ENCODE measurements around the gene BCL7A. TPM values are rescaled to one million over a fixed set of nuclear protein-coding genes. Genes with fewer than 3 reads are reported as not detected.
"Not testable (repeated sequence)": the region's sequence is repeated elsewhere in the genome, so short reads cannot be mapped to it uniquely, and the experiment has no call there.

The BCL7A gene
- total RNA-seq, 1 donor from 2014 or later: 12.4 TPM

DNA sequence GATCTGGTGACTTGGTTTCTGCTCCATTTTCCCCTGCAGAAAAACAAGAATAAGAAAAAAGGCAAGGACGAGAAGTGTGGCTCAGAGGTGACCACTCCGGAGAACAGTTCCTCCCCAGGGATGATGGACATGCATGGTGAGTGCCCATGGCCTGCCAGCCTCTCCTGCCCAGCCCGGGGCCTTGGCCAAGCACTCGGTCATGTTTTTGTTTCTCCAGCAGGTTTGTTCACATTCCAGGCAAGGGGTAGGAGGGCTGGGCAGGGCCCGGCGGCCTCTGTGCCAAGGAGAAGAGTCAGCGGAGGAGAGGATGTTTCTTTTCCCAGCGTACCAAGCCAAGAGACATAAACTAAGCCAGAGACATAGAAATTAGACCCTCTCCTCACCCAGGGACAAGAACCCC is 13.6 kb downstream of the BCL7A start:
- H3K4me3 ChIP-seq (ENCODE audit: low read depth, low read length): no peak overlapping the region
- no peak for DNase-seq (ENCODE audit: low read depth)
- TF ChIP-seq, protein P1, sequence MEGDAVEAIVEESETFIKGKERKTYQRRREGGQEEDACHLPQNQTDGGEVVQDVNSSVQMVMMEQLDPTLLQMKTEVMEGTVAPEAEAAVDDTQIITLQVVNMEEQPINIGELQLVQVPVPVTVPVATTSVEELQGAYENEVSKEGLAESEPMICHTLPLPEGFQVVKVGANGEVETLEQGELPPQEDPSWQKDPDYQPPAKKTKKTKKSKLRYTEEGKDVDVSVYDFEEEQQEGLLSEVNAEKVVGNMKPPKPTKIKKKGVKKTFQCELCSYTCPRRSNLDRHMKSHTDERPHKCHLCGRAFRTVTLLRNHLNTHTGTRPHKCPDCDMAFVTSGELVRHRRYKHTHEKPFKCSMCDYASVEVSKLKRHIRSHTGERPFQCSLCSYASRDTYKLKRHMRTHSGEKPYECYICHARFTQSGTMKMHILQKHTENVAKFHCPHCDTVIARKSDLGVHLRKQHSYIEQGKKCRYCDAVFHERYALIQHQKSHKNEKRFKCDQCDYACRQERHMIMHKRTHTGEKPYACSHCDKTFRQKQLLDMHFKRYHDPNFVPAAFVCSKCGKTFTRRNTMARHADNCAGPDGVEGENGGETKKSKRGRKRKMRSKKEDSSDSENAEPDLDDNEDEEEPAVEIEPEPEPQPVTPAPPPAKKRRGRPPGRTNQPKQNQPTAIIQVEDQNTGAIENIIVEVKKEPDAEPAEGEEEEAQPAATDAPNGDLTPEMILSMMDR (conservative IDR thresholded peaks at IDR 0.05; ENCODE audit: low read depth, low read length): no peak

DNA sequence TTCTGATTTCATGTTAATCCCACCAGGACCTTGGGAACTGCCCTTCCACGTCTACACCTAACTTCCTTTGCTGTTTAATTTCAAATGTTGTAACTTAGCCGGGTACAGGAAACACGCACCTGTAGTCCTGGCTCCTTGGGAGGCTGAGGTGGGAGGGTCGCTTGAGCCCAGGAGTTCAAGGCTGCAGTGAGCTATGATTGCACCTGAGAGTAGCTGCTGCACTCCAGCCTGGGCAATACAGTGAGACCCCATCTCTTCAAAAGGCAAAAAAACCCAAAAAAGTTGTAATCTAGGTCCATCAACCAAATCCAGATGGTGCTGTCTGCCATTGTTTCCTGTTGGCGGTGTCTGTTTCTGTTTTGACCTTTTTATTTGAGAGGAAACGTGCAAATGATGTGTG is 14.5 kb downstream of the BCL7A start:
- no peak for DNase-seq (ENCODE audit: low read depth)
- TF ChIP-seq, protein P1 (conservative IDR thresholded peaks at IDR 0.05; ENCODE audit: low read depth, low read length): no peak
- no peak overlapping the region for H3K4me3 ChIP-seq (ENCODE audit: low read depth, low read length)

DNA sequence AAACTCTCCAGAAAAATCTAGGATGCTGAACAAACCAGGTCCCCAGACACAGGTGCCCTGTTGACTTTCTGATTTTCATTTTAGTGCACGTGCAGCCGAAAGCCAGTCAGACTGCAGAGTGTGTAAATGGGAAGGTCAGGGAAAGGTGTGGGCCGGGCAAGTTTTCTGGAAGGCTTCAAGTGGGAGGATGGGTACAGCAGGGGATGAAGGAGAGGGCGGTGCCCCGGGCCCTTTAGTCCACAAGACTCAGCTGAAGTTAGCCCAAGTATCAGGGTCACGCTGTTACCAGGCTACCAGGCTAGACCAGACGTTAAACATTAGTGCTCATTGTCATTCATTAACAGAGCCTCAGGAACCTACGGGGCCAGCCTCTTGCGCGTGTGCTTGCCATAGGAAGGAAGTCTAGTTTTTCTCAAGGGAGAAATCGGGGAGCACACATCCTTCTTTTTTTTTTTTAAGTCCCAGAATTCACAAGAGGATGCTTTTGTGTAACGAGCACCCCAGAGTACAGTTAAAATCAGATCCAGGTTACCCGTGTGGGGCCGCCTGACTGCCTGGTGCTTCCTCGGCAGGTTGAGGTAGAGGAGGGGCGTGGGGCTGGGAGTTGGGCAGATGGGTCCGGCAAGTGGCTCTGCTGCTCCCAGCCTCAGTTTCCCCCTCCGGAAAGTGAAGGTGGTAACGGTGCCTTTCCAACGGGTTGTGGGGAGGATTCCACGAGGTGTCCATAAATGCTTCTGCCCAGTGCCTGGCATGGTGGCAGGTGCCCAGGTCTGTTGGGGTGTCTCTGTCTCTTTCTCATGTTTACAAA is 19.1 kb downstream of the BCL7A start:
- TF ChIP-seq, protein P1 (conservative IDR thresholded peaks at IDR 0.05; ENCODE audit: low read depth, low read length): no peak
- DNase-seq (ENCODE audit: low read depth): peak; percentile 76
- no peak overlapping the region for H3K4me3 ChIP-seq (ENCODE audit: low read depth, low read length)

DNA sequence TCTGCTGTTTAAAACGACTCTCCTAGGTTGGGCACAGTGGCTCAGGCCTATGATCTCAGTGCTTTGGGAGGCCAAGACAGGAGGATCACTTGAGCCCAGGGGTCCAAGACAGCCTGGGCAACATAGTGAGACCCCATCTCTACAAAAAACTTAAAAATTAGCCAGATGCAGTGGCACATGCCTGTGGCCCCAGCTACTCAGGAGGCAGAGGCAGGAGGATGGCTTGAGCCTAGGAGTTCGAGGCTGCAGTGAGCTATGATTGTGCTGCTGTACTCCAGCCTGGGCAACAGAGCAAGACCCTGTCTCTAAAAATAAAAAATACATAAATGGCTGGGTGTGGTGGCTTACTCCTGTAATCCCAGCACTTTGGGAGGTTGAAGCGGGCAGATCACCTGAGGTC is 19.8 kb downstream of the BCL7A start:
- H3K4me3 ChIP-seq (ENCODE audit: low read depth, low read length); DNase-seq (ENCODE audit: low read depth): not testable (repeated sequence)

DNA sequence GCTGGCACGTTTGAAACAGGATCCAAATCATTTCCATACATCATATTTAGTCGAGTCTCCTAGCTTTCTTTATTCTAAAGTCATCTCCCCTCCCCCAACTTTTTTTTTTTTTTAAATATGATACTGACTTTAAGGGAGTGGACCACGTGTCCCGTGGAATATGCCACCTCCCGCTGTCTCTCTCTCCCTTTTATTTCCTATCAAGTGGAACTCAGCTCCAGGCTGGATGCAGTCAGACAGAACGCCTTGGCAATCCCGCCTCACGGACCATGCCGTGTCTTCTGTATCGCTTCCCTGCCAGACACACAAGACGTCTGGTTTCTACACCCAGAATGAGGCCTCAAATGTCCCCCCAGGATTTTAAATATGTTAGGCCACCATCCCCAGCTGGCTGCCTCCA is 21.2 kb downstream of the BCL7A start:
- H3K4me3 ChIP-seq (ENCODE audit: low read depth, low read length): no peak overlapping the region
- no peak for DNase-seq (ENCODE audit: low read depth)

DNA sequence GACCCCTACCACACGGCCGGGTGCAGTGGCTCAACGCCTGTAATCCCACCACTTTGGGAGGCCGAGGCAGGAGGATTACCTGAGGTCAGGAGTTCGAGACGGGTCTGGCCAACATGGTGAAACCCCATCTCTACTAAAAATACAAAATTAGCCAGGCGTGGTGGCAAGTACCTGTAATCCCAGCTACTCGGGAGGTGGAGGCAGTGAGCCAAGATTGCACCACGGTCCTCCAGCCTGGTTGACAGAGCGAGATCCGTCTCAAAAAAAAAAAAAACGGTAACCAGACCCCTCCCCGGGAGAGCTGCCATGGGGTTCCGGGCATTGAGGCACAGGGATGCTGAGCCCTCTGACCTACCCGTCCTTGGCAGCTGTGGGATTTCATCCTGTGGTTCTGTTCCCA is 21.8 kb downstream of the BCL7A start:
- TF ChIP-seq, protein P1 (conservative IDR thresholded peaks at IDR 0.05; ENCODE audit: low read depth, low read length): no peak
- no peak for DNase-seq (ENCODE audit: low read depth)

More for the DNA sequence above, 21.2 kb downstream of the BCL7A start:
- TF ChIP-seq, protein P1 (conservative IDR thresholded peaks at IDR 0.05; ENCODE audit: low read depth, low read length): no peak

DNA sequence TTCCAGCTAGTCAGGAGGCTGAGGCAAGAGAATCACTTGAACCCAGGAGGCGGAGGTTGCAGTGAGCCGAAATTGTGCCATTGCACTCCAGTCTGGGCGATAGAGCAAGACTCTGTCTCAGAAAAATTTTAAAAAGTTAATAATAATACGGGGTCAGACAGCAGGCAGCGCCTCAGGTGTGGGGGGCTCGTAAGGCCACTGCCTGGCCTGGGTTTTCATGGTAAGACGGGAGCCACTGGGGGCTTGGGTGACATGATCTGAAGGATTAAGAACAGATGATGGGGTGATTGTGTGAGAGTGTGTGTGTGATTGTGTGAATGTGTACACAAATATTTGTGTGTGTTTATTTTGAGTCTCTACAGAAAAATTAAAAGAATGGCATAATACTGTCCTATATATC is 23.6 kb downstream of the BCL7A start:
- H3K4me3 ChIP-seq (ENCODE audit: low read depth, low read length): no peak overlapping the region
- TF ChIP-seq, protein P1 (conservative IDR thresholded peaks at IDR 0.05; ENCODE audit: low read depth, low read length): no peak
- DNase-seq (ENCODE audit: low read depth): no peak

More for the DNA sequence above, 21.8 kb downstream of the BCL7A start:
- no peak overlapping the region for H3K4me3 ChIP-seq (ENCODE audit: low read depth, low read length)
